ENCODE data around the gene SH2D2A.
"Not testable (repeated sequence)": the region's sequence is repeated elsewhere in the genome, so short reads cannot be mapped to it uniquely, and the experiment has no call there.

The SH2D2A gene

GRCh38 chr1:156767101-156767878 is 49.4 kb downstream of the SH2D2A start, which contains the start of gene PRCC:
Gene PRCC (plus strand): TSS chr1:156767535. CDS start chr1:156767772, 237 bp downstream.
- peak; percentile 97 for DNase-seq

GRCh38 chr1:156766298-156767100 is 50.1 kb downstream of the SH2D2A start:
- DNase-seq, result no peak

GRCh38 chr1:156765666-156766065 is 51.0 kb downstream of the SH2D2A start:
- no peak for DNase-seq

GRCh38 chr1:156765136-156765535 is 51.5 kb downstream of the SH2D2A start:
- not testable (repeated sequence) for DNase-seq

- no peak for DNase-seq
Observed at GRCh38 chr1:156760796-156761104, 55.9 kb downstream of the SH2D2A start.

- peak; percentile 76 for DNase-seq
Observed at GRCh38 chr1:156760092-156760795, 56.4 kb downstream of the SH2D2A start.

GRCh38 chr1:156757572-156758253 is 58.9 kb downstream of the SH2D2A start:
- DNase-seq, result not testable (repeated sequence)

GRCh38 chr1:156756355-156756754 is 60.3 kb downstream of the SH2D2A start:
- DNase-seq, result no peak
